GM19452 (cell line): Measurements from ENCODE around the gene DSCAM.
"Not testable (repeated sequence)": the region's sequence is repeated elsewhere in the genome, so short reads cannot be mapped to it uniquely, and the experiment has no call there.

Experiments
- ATAC-seq: cut with Tn5 transposase; IDR thresholded peaks from one replicate; pipeline ENCODE4 v1.9.1; 2021; ENCODE audit not compliant: unreplicated experiment

Gene DSCAM

GRCh38 chr21:40269239-40269638 is 577.7 kb downstream of the DSCAM start:
- ATAC-seq: no peak

DNA sequence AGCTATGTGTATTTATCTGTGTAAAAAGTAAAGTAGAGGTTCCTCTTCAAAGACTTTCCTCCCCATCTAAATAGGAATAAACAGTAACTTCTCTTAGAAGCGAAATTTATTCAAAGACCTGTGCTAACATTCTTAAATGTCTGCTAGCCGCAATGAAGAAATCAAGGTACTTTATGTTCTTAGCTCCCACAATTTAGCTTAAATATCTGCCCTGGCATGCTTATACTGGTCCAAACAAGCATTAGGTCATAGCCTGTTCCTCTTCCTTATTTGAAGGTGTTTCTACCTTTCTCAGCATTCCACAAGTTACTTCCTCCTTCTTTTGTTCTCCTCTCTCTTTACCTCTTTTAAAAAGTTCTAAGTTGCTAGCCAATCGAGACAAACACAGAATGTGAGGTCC is 588.5 kb downstream of the DSCAM start:
- not testable (repeated sequence) for ATAC-seq

- no peak for ATAC-seq
Measured at GRCh38 chr21:40257342-40257741, 589.6 kb downstream of the DSCAM start.

DNA sequence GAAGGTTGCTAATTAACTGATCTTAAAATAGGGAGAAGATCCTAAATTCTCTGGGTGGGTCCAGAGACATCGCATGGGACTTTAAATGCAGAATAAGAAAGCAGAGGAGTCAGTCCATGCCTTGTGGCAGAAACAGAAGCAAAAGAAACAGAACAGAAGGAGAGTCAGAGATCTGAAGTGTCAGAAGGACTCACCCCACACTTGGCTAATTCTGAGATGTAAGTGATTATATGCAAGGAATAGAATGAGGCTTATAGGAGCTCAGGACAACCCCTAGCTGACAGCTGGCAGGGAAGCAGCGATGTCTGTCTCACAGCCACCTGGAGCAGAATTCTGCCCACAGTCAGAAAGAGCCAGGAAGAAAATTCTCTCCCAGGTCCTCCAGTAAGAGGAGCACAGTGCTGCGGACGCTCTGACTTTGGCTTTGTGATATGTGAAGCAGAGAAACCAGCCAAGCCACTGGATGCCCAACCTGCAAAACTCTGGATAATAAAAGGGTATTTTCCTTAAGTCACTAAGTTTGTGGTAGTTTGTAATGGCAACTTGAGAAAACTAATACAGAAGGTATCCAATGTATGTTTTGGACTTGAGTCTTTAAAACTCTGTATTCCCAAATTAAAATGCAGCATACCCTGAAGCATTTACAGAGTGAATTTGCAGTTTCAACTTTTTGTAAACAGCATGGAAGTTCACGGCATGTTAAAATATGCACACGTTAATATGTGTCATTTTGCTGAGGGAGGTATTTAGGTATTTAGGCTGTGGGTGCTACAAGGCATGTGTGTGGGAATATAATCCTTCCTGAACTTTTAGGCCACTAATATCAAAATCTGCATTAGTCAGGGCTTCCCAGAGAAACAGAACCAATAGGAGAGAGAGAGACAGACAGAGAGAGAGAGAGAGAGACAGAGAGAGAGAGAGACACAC is 591.2 kb downstream of the DSCAM start:
- no peak for ATAC-seq

DNA sequence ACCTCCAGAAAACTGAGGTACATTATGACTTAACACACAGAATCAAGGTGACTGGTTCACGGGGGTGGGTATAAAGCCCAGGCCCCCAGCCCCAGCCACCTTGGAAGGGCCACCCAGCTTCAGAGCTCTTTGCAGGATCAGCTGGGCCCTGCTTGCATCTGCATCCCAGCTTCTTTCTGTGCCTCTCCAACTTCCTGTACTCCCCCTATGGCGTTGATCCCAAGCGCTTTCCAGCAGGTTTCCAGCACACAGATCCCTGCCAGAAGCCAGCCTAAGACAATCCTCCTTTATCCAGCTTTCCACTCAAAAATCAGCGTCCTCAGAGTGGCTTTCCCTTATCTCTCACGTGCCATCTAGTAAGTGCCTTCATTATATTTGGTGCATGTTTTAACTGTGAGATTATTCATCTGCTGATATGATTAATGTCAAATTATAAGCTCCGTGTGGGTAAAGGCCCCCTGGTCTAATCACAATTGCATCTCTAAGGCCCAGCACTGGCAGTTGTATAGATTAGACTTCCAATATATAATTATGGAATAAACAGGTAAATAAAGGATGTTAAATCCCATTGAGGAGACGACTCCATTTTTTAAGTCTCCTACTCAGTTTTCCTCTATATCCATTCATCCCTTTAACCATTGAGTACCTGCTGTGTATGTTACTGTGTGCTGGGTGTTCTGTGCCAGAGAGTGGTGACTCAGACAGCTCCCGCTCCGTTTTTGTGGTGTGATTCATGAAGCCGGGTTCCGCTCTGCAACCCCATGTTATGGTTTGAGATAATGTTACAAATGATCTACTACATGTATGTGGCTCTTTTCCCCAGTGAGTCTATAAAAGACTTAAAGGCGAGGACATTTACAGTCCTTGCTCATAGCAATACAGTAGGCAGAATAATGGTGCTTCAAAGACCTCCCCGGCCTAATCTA is 592.2 kb downstream of the DSCAM start:
- ATAC-seq: no peak

GRCh38 chr21:40253112-40253511 is 593.8 kb downstream of the DSCAM start:
- ATAC-seq: no peak

DNA sequence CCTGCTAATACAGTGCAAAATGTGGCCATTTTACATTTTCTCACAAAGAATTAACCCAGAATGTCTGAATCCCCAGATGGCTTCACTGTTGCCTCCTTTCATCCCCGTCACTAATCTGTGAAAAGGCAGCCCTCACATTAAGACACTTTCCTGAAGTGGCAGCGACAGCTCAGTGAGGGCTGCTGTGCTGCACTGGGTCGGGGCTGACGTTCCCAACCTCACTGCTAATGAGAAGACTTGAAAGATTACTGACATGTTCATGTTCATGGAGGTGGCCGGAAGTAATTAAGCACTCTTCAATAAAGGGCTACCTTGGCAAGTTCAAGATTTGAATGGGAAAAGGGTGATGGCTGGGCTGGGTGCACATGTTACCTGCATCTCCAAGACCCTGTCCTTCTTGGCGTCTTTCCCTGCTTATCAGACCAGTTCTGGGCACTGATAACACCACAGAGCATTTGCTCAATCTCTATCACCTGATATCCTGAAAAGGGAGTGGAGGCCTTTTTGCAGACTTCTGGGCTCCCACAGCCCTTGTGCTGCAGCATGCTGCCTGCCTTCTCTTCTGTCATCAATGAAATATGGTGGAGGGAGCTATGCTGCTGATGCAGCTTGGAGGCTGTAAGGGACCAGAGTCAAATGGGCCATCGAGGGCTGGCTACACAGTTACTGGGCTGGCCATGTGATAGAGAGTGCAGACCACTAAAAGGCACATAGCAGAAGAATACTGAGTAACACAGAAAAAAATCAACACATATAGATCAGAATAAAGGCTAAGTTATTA is 596.3 kb downstream of the DSCAM start:
- ATAC-seq: no peak

DNA sequence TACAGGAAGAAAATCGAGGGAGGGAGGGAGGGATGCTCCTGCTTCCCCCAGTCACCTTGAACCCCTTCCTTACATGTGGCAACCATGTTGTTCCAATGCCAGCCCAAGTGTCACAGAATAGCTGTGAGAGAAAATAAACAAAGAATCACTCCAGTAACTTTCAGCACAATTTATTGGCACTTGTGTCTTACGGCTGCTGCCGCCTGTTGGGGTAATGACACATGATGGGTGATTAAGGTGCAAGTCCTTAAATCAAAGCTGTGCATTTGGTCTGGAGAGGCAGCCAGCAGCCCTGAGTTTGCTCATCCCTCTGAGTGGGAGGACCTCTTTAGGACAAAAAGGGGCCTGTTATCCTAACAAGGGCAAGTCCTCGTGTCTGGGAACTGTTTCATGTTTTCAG is 602.0 kb downstream of the DSCAM start:
- no peak for ATAC-seq

- no peak for ATAC-seq
Measured at GRCh38 chr21:40243685-40244084, 603.3 kb downstream of the DSCAM start.

GRCh38 chr21:40242586-40243265 is 604.2 kb downstream of the DSCAM start:
- no peak for ATAC-seq

DNA sequence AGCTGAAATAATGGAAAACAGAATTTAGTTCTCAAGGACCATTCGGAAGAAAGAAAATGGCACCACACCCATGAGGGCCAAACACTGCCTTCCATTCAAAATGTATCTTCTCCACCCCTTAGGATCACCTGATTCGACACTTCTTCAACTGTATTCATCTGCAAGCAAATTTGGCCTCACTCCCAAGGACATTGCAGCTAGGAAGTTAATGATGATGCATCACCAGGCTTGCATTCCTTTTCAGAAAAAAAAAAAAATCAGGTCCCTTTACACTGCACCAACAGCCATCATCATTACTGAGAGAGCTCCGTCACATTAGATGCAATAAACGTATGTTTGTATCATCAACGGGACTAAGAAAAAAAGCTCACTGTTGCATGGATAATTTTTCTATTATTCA is 611.4 kb downstream of the DSCAM start:
- ATAC-seq: no peak

GRCh38 chr21:40231979-40232378 is 615.0 kb downstream of the DSCAM start:
- ATAC-seq: no peak

GRCh38 chr21:40227096-40227495 is 619.9 kb downstream of the DSCAM start:
- no peak for ATAC-seq

- no peak for ATAC-seq
Measured at GRCh38 chr21:40215941-40216340, 631.0 kb downstream of the DSCAM start.

DNA sequence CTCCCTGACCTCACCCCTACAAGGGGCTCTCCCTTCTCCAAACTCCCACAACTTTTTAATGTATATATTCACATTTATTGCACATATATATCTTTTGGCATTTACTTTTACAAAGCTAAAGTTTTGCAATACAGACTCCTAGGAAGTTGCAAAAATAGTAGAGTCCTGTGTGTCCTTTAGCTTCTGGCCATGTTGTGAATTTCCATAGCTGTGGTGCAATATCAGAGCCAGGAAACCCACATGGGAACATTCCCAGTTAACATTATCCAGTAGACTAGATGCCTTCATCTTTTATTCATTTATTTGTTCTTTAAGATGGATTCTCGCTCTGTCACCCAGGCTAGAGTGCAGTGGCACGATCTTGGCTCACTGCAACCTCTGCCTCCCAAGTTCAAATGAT is 636.7 kb downstream of the DSCAM start:
- ATAC-seq: no peak

DNA sequence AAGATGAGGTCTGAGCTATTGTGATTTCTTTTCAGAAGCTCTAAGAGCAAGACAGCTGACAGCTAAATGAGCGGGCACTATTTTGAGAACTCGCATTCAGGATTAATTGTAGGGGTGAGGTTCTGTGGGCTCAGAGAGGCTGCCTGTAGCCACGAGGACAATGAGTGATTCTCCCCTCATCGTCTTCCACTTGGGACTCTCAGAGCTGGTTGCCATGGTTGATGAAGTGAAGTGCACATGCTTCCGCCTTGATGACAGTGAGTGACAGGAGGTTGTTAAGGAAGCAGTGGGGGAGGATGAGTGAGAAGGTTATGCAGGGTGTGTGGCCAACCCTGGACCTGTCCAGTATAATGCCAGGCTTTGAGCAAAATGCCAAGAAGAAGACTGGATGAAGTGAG is 638.0 kb downstream of the DSCAM start:
- no peak for ATAC-seq

DNA sequence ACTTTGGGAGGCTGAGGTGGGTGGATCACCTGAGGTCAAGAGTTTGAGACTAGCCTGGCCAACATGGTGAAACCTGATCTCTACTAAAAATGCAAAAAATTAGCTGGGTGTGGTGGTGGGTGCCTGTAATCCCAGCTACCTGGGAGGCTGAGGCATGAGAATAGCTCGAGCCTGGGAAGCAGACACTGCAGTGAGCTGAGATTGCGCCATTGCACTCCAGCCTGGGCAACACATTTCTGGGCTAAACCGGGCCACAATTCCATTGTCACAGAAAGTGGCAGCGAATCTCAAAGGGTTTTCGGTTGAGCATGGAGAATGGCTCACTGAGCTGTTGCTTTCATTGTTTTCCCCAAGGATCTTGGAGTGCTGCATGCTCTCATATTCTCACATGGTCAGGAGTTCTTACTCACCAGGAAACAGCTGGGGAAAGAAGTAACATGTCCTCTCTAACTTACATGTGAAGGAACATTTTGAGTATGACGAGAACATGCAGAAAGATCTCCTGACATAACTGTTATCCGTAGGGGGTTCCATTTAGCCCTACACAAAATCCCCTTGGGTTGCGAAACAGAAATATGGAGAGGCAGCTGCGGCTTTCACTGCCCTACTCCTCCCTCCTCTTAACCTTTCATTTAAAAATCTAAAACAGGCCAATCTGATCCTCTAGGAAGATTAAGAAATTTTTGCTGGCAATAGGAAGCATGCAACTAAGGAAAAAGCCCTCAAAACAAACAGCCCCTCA is 638.6 kb downstream of the DSCAM start:
- ATAC-seq: no peak

- ATAC-seq: no peak
Measured at GRCh38 chr21:40200946-40201345, 646.0 kb downstream of the DSCAM start.

DNA sequence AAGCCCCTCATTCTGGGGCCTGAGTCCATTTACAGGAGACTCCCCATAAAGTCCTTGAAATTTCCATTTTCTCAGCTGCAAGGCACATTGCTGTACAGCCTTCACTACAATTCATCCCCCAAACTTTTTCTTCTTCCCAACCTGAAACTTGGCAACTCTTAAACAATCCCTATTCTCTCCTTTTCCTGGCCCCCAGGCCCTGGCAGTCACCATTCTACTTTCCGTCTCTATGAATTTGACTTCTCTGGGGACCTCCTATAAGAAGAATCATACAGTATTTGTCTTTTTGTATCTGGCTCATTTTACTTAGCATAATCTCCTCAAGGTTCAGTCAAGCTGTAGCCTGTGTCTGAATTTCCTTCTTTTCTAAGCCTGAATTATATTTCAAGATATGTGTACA is 646.8 kb downstream of the DSCAM start:
- ATAC-seq: no peak
